Stomach (tissue), 9 donors: ENCODE measurements around the gene IL1A. TPM values are rescaled to one million over a fixed set of nuclear protein-coding genes. Genes with fewer than 3 reads are reported as not detected.

Experiments used
- DNase-seq, 2 donors: peaks; one replicate each; pipeline versions ENCODE4 v3.0.0 to v3.0.0-alpha.2; 2013 to 2019
- H3K27ac ChIP-seq, 5 donors: fragments of 200-600 bp in 4 of 5; sonication (generic) in 4 of 5; one replicate each; pipeline ENCODE4 v1.5.1; 2013 to 2019; ENCODE audit warnings: mild to moderate bottlenecking in 1 of 5, moderate library complexity in 1 of 5
- H3K27me3 ChIP-seq, 3 donors: fragments of 200-600 bp; sonication (generic); one replicate each; pipeline ENCODE4 v1.5.1; 2017 to 2019; ENCODE audit warnings: mixed run types in 1 of 3
- H3K36me3 ChIP-seq, 4 donors: fragments of 200-600 bp; sonication (generic); 1 replicate in 3 of 4; 2 replicates in 1 of 4; pipeline ENCODE4 v1.5.1; 2016 to 2019
- H3K4me1 ChIP-seq, 4 donors: fragments of 200-600 bp; sonication (generic); one replicate each; pipeline ENCODE4 v1.5.1; 2016 to 2019
- H3K4me3 ChIP-seq, 4 donors: fragments of 200-600 bp; sonication (generic) in 3 of 4; one replicate each; pipeline ENCODE4 v1.5.1; 2016 to 2019; ENCODE audit warnings: mild to moderate bottlenecking in 1 of 4
- H3K9me3 ChIP-seq, 4 donors: fragments of 200-600 bp; sonication (generic); one replicate each; pipeline ENCODE4 v1.5.1; 2016 to 2019
- CTCF ChIP-seq, 7 experiments: fragments of 450-650 bp in 4 of 7; fragments of 200-600 bp in 3 of 7; sonication (generic) in 3 of 7; IDR thresholded peaks; one replicate each; pipeline ENCODE4 v1.5.1; 2016 to 2019; ENCODE audit warnings: antibody characterized with exemption in 7 of 7, control low read depth in 2 of 7, mild to moderate bottlenecking in 1 of 7
- EP300 ChIP-seq: sonication (generic); formaldehyde crosslinking; IDR thresholded peaks from one replicate; pipeline ENCODE4 v1.6.1; 2017; ENCODE audit warnings: antibody characterized with exemption
- POLR2A ChIP-seq, 4 donors: fragments of 450-650 bp; IDR thresholded peaks; one replicate each; pipeline ENCODE4 v1.6.1; 2016; ENCODE audit warnings: antibody characterized with exemption in 4 of 4, control low read depth in 2 of 4, mild to moderate bottlenecking in 1 of 4, moderate library complexity in 1 of 4
- POLR2AphosphoS5 ChIP-seq, 3 donors: sonication (generic); formaldehyde crosslinking; IDR thresholded peaks; one replicate each; pipeline ENCODE4 v1.6.1; 2016; ENCODE audit warnings: antibody characterized with exemption in 3 of 3
- WGBS, 5 donors: extraction: QIAGEN DNeasy Blood & Tissue Kit in 3 of 5; methylation state at CpG; one replicate each; pipeline versions ENCODE4 v1.1.5 to v1.1.7; 2013 to 2018; 5-methylcytosine and 5-hydroxymethylcytosine counted together
- intact Hi-C: fragments of 100-400 bp; cut with DNase I; formaldehyde crosslinking; loops from one replicate; pipeline ENCODE4 v1.15.1; 2023; ENCODE audit warnings: low total_unique reads
- polyA plus RNA-seq, 3 donors: library from polyadenylated mRNA; stranded (reverse); fragments of 200-250 nt; gene quantifications; one replicate each; pipeline ENCODE4 v1.2.3, GENCODE V29; 2013
- total RNA-seq, 5 donors: library from RNA; depleted of rRNA; stranded (reverse); fragments of >200 nt; gene quantifications; one replicate each; pipeline versions ENCODE4 v1.1.0 to v1.2.3, GENCODE V29; 2014 to 2016
- donor health status: healthy with polysubstance abuse.
- donor health status: Bipolar disorder and iron deficiency.
- donor health status: healthy.

IL1A gene
- total and polyA plus RNA-seq, 8 donors: 0.44 to 2.5 TPM; not detected in 6

- intact Hi-C loops: loop anchor here (10.0 kb wide), 1 partner anchor 189 kb away; no protein-coding TSS in a partner anchor
- DNase-seq: no peak
- Histone ChIP-seq H3K27ac (no peak overlapping the region), H3K4me1 (peaks cover 0 to 21% (median 12%) of the 10 kb centered on the region in 4 donors), H3K27me3 (no peaks in the 10 kb centered on the region), H3K36me3 (no peaks in the 10 kb centered on the region), H3K9me3 (no peaks in the 10 kb centered on the region), H3K4me3 (no peak overlapping the region)
- 73 to 86% (median 81%) methylated on average over 3 of the region's 3 CpGs for WGBS, 5 donors
- TF ChIP-seq CTCF (IDR thresholded peaks at IDR 0.05): no peak
- TF ChIP-seq EP300: no peak
- TF ChIP-seq POLR2A (IDR thresholded peaks at IDR 0.05): no peak
- no peak for TF ChIP-seq POLR2AphosphoS5 (IDR thresholded peaks at IDR 0.05)
Measured at GRCh38 chr2:112756207-112756606, 28.1 kb downstream of the IL1A start.

GRCh38 chr2:112755444-112755843 lies 28.8 kb downstream of the IL1A start:
- Histone ChIP-seq H3K9me3 (no peaks in the 10 kb centered on the region), H3K4me3 (no peak overlapping the region), H3K4me1 (peaks cover 0 to 24% (median 14%) of the 10 kb centered on the region in 4 donors), H3K36me3 (no peaks in the 10 kb centered on the region), H3K27ac (no peak overlapping the region), H3K27me3 (no peaks in the 10 kb centered on the region)
- no peak for DNase-seq
- intact Hi-C loops: loop anchor here (10.0 kb wide), 1 partner anchor 189 kb away; no protein-coding TSS in a partner anchor
- no peak for TF ChIP-seq EP300
- TF ChIP-seq CTCF (IDR thresholded peaks at IDR 0.05): no peak
- TF ChIP-seq POLR2A (IDR thresholded peaks at IDR 0.05): no peak
- TF ChIP-seq POLR2AphosphoS5 (IDR thresholded peaks at IDR 0.05): no peak
- 79 to 92% (median 85%) methylated on average over 4 of the region's 4 CpGs for WGBS, 5 donors

- Histone ChIP-seq H3K4me1 (peaks cover 0 to 32% (median 16%) of the 10 kb centered on the region in 4 donors), H3K27ac (no peak overlapping the region), H3K36me3 (no peaks in the 10 kb centered on the region), H3K4me3 (no peak overlapping the region), H3K9me3 (no peaks in the 10 kb centered on the region), H3K27me3 (no peaks in the 10 kb centered on the region)
- WGBS, 5 donors: 86 to 100% (median 97%) methylated on average over 1 of the region's 1 CpG
- intact Hi-C loops: loop anchor here (10.0 kb wide), 1 partner anchor 190 kb away; no protein-coding TSS in a partner anchor
- no peak for DNase-seq
- TF ChIP-seq POLR2A (IDR thresholded peaks at IDR 0.05) (no peak), EP300 (no peak), POLR2AphosphoS5 (IDR thresholded peaks at IDR 0.05) (no peak), CTCF (IDR thresholded peaks at IDR 0.05) (no peak)
Measured at GRCh38 chr2:112754564-112754963, 29.7 kb downstream of the IL1A start.

- 59 to 83% (median 72%) methylated on average over 4 of the region's 4 CpGs for WGBS, 5 donors
- no peaks in the 10 kb centered on the region for H3K36me3 ChIP-seq
- H3K27me3 ChIP-seq: no peaks in the 10 kb centered on the region
- no peak overlapping the region for H3K27ac ChIP-seq
- no peak for DNase-seq
- H3K9me3 ChIP-seq: no peaks in the 10 kb centered on the region
- no peak overlapping the region for H3K4me3 ChIP-seq
- intact Hi-C loops: loop anchor here (10.0 kb wide), 1 partner anchor 192 kb away; no protein-coding TSS in a partner anchor
- peaks cover 0 to 33% (median 16%) of the 10 kb centered on the region in 4 donors for H3K4me1 ChIP-seq
- TF ChIP-seq CTCF (IDR thresholded peaks at IDR 0.05): no peak
- TF ChIP-seq EP300: no peak
- TF ChIP-seq POLR2AphosphoS5 (IDR thresholded peaks at IDR 0.05): no peak
- no peak for TF ChIP-seq POLR2A (IDR thresholded peaks at IDR 0.05)
Measured at GRCh38 chr2:112752667-112753066, 31.6 kb downstream of the IL1A start.
